ENCODE data around the gene BCL7A.

BCL7A gene

DNA sequence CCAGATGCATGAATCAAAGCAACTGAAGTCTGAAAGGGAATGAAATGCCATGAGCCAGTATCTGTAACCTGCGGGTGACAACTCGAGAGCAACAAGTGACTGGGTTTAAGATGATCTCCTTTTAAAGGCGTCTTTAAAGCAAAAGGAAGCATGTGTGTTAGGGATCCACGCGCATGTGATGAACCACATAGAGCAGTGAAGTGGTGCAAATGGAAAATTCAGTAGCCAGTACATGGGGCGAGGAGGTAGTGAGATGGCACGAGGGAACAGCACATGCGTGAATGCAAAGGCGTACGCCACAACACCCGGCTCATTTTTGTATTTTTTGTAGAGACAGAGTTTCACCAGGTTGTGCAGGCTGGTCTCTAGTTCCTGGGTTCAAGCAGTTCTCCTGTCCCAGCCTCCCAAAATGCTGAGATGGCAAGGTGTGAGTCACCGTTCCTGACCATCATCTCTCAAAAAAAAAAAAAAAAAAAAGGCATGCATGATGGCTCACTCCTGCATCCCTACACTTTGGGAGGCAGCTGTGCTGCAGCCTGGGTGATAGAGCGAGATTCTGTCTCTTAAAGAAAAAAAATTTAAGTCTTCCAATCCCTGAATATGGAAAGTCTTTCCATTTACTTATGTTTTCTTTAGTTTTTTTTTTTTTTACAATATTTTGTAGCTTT is 24.6 kb upstream of the BCL7A start:
- DNase-seq (ENCODE audit: low read depth in 2 of 2) = no peak

GRCh38 chr12:122001466-122002209 is 20.0 kb upstream of the BCL7A start:
- no peak for DNase-seq (ENCODE audit: low read depth in 2 of 2)

- DNase-seq (ENCODE audit: low read depth in 2 of 2) = no peak
These were observed 17.8 kb upstream of the BCL7A start for GRCh38 chr12:122003651-122004611.

DNA sequence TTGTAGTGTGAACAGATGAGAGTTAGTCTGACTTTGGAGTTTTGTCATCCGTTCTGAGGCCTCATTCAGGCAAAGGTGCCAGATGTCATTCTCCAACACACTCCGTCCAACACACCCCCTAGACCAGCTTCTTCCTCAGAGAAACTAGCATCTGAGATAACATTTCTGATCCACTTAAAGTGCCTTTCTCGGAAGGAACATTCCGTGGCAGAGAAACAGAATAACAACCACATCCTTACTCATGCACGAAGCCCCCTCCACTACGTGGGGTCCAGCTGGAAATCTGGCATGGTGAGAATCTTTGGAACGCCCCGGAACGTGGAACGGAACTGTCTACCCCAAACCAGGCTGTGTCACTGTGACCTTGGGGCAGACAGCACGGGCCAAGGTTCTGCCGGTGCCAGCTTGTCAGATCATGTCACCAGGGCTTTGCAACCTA is 17.0 kb upstream of the BCL7A start:
- DNase-seq (ENCODE audit: low read depth in 2 of 2) = no peak

GRCh38 chr12:122005252-122005776 is 16.4 kb upstream of the BCL7A start:
- DNase-seq (ENCODE audit: low read depth in 2 of 2) = no peak

GRCh38 chr12:122006186-122006926 is 15.3 kb upstream of the BCL7A start:
- no peak for DNase-seq (ENCODE audit: low read depth in 2 of 2)

DNA sequence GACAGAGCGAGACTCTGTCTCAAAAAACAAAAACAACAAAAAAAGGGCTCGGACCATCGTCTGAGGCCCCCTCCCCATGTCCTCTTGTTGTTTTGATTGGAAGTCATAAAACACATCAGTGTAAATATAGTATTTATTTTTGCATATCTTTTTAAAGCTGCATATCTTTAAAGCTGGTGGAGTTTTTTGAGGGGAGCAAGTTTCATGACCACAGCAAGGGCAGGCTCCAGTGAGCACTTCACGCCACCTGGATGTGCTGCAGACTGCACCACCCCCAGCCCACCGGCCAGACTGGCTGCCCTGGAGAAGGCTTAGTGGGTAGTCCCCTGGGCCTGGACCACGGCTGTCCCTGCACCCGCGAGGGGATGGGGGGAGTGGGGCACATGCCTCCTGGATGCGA is 11.9 kb upstream of the BCL7A start:
- no peak for DNase-seq (ENCODE audit: low read depth in 2 of 2)

- no peak for DNase-seq (ENCODE audit: low read depth in 2 of 2)
These were observed 9.5 kb upstream of the BCL7A start for GRCh38 chr12:122012184-122012583.

DNA sequence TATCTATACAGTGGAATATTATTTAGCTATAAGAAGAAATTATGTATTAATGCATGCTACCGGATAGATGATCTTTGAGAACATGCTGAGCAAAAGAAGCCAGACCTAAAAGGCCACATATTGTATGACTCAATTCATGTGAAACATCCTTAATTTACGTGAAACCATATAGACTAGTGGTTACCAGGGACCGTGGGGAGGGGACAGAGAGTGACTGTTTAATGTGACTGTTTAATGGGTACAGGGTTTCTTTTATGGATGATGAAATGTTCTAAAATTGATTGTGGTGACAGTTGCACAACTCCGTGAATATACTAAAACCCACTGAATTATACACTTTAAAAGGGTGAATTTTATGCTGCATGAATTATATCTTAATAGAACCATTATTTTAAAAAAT is 8.5 kb upstream of the BCL7A start:
- no peak for DNase-seq (ENCODE audit: low read depth in 2 of 2)

- DNase-seq (ENCODE audit: low read depth in 2 of 2) = no peak
These were observed 7.7 kb upstream of the BCL7A start for GRCh38 chr12:122013791-122014590.

GRCh38 chr12:122014781-122015180 is 6.9 kb upstream of the BCL7A start:
- DNase-seq (ENCODE audit: low read depth in 2 of 2) = no peak

- no peak for DNase-seq (ENCODE audit: low read depth in 2 of 2)
These were observed 3.2 kb upstream of the BCL7A start for GRCh38 chr12:122018457-122018856.

- no peak for DNase-seq (ENCODE audit: low read depth in 2 of 2)
These were observed 2.7 kb upstream of the BCL7A start for GRCh38 chr12:122018937-122019336.

DNA sequence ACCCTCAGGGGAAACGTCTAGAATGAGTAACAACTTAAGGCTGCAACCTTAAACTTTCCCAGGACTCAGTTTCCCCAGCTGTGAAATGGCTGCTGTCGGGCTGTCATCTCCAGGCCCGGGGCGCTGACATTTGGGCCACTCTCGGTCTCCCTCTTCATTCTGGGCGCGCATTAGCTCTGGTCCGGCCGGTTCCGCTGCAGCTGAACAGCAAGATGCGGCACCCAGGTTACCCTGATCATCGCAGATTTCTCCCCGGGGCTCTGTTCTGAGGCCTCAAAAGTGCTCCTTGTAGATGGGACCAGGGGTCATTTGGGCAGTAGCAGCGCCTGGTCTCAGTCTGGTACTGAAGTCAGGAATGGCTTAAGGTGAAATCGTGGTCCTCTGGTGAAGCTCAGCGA is 890 bp upstream of the BCL7A start:
- DNase-seq (ENCODE audit: low read depth in 2 of 2) = no peak

- no peak for DNase-seq (ENCODE audit: low read depth in 2 of 2)
These were observed 377 bp upstream of the BCL7A start for GRCh38 chr12:122021193-122021821.

GRCh38 chr12:122022393-122023338 is 982 bp downstream of the BCL7A start:
- peak in 1 of 2 donors; percentile 13 for DNase-seq (ENCODE audit: low read depth in 2 of 2)

- no peak for DNase-seq (ENCODE audit: low read depth in 2 of 2)
These were observed 1.9 kb downstream of the BCL7A start for GRCh38 chr12:122023339-122024131.
